SJSA1 (cell line): ENCODE results near the gene PARD3B. TPM values are rescaled to one million over a fixed set of nuclear protein-coding genes. Genes with fewer than 3 reads are reported as not detected.

Experiments
- DNase-seq, 2 experiments: peaks; one replicate each; pipeline ENCODE4 v3.0.0-alpha.2; 2015 to 2020; ENCODE audit warnings: low spot score in 2 of 2, low read depth in 1 of 2
- H3K27ac ChIP-seq: fragments of 250-450 bp; sonication (Bioruptor Pico); 2 replicates; pipeline ENCODE4 v1.5.1; 2020; ENCODE audit warnings: mild to moderate bottlenecking, moderate library complexity
- H3K27me3 ChIP-seq: fragments of 250-450 bp; sonication (Bioruptor Pico); replicated peaks from 2 replicates; pipeline ENCODE4 v1.5.1; 2020; ENCODE audit warnings: mild to moderate bottlenecking, moderate library complexity
- H3K36me3 ChIP-seq: fragments of 250-450 bp; sonication (Bioruptor Pico); 2 replicates; pipeline ENCODE4 v1.5.1; 2020; ENCODE audit warnings: mild to moderate bottlenecking
- H3K4me1 ChIP-seq: fragments of 250-450 bp; sonication (Bioruptor Pico); replicated peaks from 2 replicates; pipeline ENCODE4 v1.6.1; 2021; ENCODE audit warnings: mild to moderate bottlenecking
- H3K4me3 ChIP-seq: fragments of 250-450 bp; sonication (Bioruptor Pico); 2 replicates; pipeline ENCODE4 v1.5.1; 2020; ENCODE audit warnings: mild to moderate bottlenecking
- H3K9me3 ChIP-seq: fragments of 250-450 bp; sonication (Bioruptor Pico); replicated peaks from 2 replicates; pipeline ENCODE4 v1.5.1; 2020; ENCODE audit warnings: mild to moderate bottlenecking
- total RNA-seq: library from RNA; depleted of rRNA; stranded (reverse); fragments of >200 nt; shearing (Covaris generic); gene quantifications from 2 replicates; pipeline ENCODE4 v1.2.3, GENCODE V29; 2014

PARD3B gene
- total RNA-seq, 1 experiment from 2014 or later = 10.6 TPM

- no peak for DNase-seq
- no peak overlapping the region for H3K4me3 ChIP-seq
- no peaks in the 10 kb centered on the region for H3K36me3 ChIP-seq
- H3K4me1 ChIP-seq = peaks cover 34% of the 10 kb centered on the region
- H3K27me3 ChIP-seq = no peaks in the 10 kb centered on the region
- no peaks in the 10 kb centered on the region for H3K9me3 ChIP-seq
- peak overlapping the region; percentile 99 for H3K27ac ChIP-seq
Measured at GRCh38 chr2:204663816-204664425, 118.6 kb downstream of the PARD3B start.

GRCh38 chr2:204664708-204665121 lies 119.4 kb downstream of the PARD3B start:
- H3K4me1 ChIP-seq = peaks cover 34% of the 10 kb centered on the region
- H3K27me3 ChIP-seq = no peaks in the 10 kb centered on the region
- H3K4me3 ChIP-seq = no peak overlapping the region
- H3K9me3 ChIP-seq = no peaks in the 10 kb centered on the region
- H3K36me3 ChIP-seq = no peaks in the 10 kb centered on the region
- peak in 1 of 2 experiments; percentile 93 for DNase-seq
- peak overlapping the region; percentile 99 for H3K27ac ChIP-seq

- Histone ChIP-seq H3K4me3 (no peak overlapping the region), H3K9me3 (no peaks in the 10 kb centered on the region), H3K27ac (peak overlapping the region; percentile 99), H3K4me1 (peaks cover 34% of the 10 kb centered on the region), H3K36me3 (no peaks in the 10 kb centered on the region), H3K27me3 (no peaks in the 10 kb centered on the region)
- DNase-seq = peak; percentile 80 to 95
Measured at GRCh38 chr2:204665207-204665606, 119.9 kb downstream of the PARD3B start.

GRCh38 chr2:204665771-204666170 lies 120.5 kb downstream of the PARD3B start:
- DNase-seq = no peak
- Histone ChIP-seq H3K4me1 (peaks cover 34% of the 10 kb centered on the region), H3K36me3 (no peaks in the 10 kb centered on the region), H3K27ac (peak overlapping the region; percentile 99), H3K27me3 (no peaks in the 10 kb centered on the region), H3K4me3 (no peak overlapping the region), H3K9me3 (no peaks in the 10 kb centered on the region)

- Histone ChIP-seq H3K4me3 (no peak overlapping the region), H3K27ac (no peak overlapping the region), H3K4me1 (peaks cover 34% of the 10 kb centered on the region), H3K27me3 (no peaks in the 10 kb centered on the region), H3K9me3 (no peaks in the 10 kb centered on the region), H3K36me3 (no peaks in the 10 kb centered on the region)
- no peak for DNase-seq
Measured at GRCh38 chr2:204667990-204668389, 122.7 kb downstream of the PARD3B start.

- peaks cover 37% of the 10 kb centered on the region for H3K4me1 ChIP-seq
- H3K36me3 ChIP-seq = no peaks in the 10 kb centered on the region
- no peak for DNase-seq
- H3K27me3 ChIP-seq = no peaks in the 10 kb centered on the region
- H3K9me3 ChIP-seq = no peaks in the 10 kb centered on the region
- H3K27ac ChIP-seq = no peak overlapping the region
- no peak overlapping the region for H3K4me3 ChIP-seq
Measured at GRCh38 chr2:204669382-204669781, 124.1 kb downstream of the PARD3B start.

GRCh38 chr2:204670124-204670523 lies 124.8 kb downstream of the PARD3B start:
- no peaks in the 10 kb centered on the region for H3K27me3 ChIP-seq
- H3K4me3 ChIP-seq = no peak overlapping the region
- no peaks in the 10 kb centered on the region for H3K9me3 ChIP-seq
- H3K36me3 ChIP-seq = no peaks in the 10 kb centered on the region
- H3K27ac ChIP-seq = no peak overlapping the region
- peaks cover 38% of the 10 kb centered on the region for H3K4me1 ChIP-seq
- no peak for DNase-seq

GRCh38 chr2:204670756-204671155 lies 125.5 kb downstream of the PARD3B start:
- no peak overlapping the region for H3K27ac ChIP-seq
- H3K36me3 ChIP-seq = no peaks in the 10 kb centered on the region
- no peaks in the 10 kb centered on the region for H3K27me3 ChIP-seq
- peaks cover 35% of the 10 kb centered on the region for H3K4me1 ChIP-seq
- H3K4me3 ChIP-seq = no peak overlapping the region
- no peak for DNase-seq
- H3K9me3 ChIP-seq = no peaks in the 10 kb centered on the region

- DNase-seq = no peak
- H3K4me3 ChIP-seq = no peak overlapping the region
- no peaks in the 10 kb centered on the region for H3K36me3 ChIP-seq
- H3K27me3 ChIP-seq = no peaks in the 10 kb centered on the region
- no peaks in the 10 kb centered on the region for H3K9me3 ChIP-seq
- peaks cover 24% of the 10 kb centered on the region for H3K4me1 ChIP-seq
- no peak overlapping the region for H3K27ac ChIP-seq
Measured at GRCh38 chr2:204672772-204673171, 127.5 kb downstream of the PARD3B start.

- Histone ChIP-seq H3K27ac (peak overlapping the region; percentile 63), H3K9me3 (no peaks in the 10 kb centered on the region), H3K4me3 (no peak overlapping the region), H3K4me1 (peaks cover 24% of the 10 kb centered on the region), H3K36me3 (no peaks in the 10 kb centered on the region), H3K27me3 (no peaks in the 10 kb centered on the region)
- DNase-seq = peak in 1 of 2 experiments; percentile 71
Measured at GRCh38 chr2:204673877-204674276, 128.6 kb downstream of the PARD3B start.

GRCh38 chr2:204678031-204678430 lies 132.8 kb downstream of the PARD3B start:
- H3K27ac ChIP-seq = no peak overlapping the region
- no peaks in the 10 kb centered on the region for H3K27me3 ChIP-seq

GRCh38 chr2:204680576-204680975 lies 135.3 kb downstream of the PARD3B start:
- Histone ChIP-seq H3K9me3 (no peaks in the 10 kb centered on the region), H3K27ac (no peak overlapping the region), H3K36me3 (no peaks in the 10 kb centered on the region), H3K4me1 (peaks cover 7% of the 10 kb centered on the region; the same call in 1 of the 2 replicates), H3K4me3 (no peak overlapping the region), H3K27me3 (no peaks in the 10 kb centered on the region)
- DNase-seq = no peak

More at GRCh38 chr2:204678031-204678430, 132.8 kb downstream of the PARD3B start:
- Histone ChIP-seq H3K4me3 (no peak overlapping the region), H3K36me3 (no peaks in the 10 kb centered on the region), H3K9me3 (no peaks in the 10 kb centered on the region), H3K4me1 (peaks cover 30% of the 10 kb centered on the region)
- no peak for DNase-seq

- DNase-seq = peak in 1 of 2 experiments; percentile 30
Measured at GRCh38 chr2:204681412-204681811, 136.1 kb downstream of the PARD3B start.

GRCh38 chr2:204683384-204683783 lies 138.1 kb downstream of the PARD3B start:
- Histone ChIP-seq H3K27ac (no peak overlapping the region), H3K27me3 (no peaks in the 10 kb centered on the region), H3K4me3 (no peak overlapping the region), H3K36me3 (no peaks in the 10 kb centered on the region), H3K4me1 (peaks cover 15% of the 10 kb centered on the region), H3K9me3 (no peaks in the 10 kb centered on the region)
- DNase-seq = no peak

More at GRCh38 chr2:204681412-204681811, 136.1 kb downstream of the PARD3B start:
- Histone ChIP-seq H3K36me3 (no peaks in the 10 kb centered on the region), H3K27me3 (no peaks in the 10 kb centered on the region), H3K4me1 (peaks cover 11% of the 10 kb centered on the region), H3K27ac (peak overlapping the region; percentile 24; the same call in 1 of the 2 replicates), H3K9me3 (no peaks in the 10 kb centered on the region), H3K4me3 (no peak overlapping the region)

GRCh38 chr2:204686406-204686805 lies 141.1 kb downstream of the PARD3B start:
- Histone ChIP-seq H3K4me3 (no peak overlapping the region), H3K4me1 (peaks cover 10% of the 10 kb centered on the region), H3K27ac (no peak overlapping the region), H3K9me3 (no peaks in the 10 kb centered on the region), H3K36me3 (no peaks in the 10 kb centered on the region), H3K27me3 (no peaks in the 10 kb centered on the region)
- no peak for DNase-seq
